BE2C (cell line): ENCODE data around the gene MAN1A2.

ENCODE experiments used
- DNase-seq: peaks from one replicate; pipeline ENCODE4 v3.0.0-alpha.2; 2020
- H3K27me3 ChIP-seq: fragments of 250-450 bp; sonication (Bioruptor Pico); 2 replicates; pipeline ENCODE4 v1.5.1; 2020; ENCODE audit warnings: mild to moderate bottlenecking
- H3K36me3 ChIP-seq: fragments of 250-450 bp; sonication (Bioruptor Pico); 2 replicates; pipeline ENCODE4 v1.5.1; 2020; ENCODE audit warnings: mild to moderate bottlenecking
- H3K4me1 ChIP-seq: fragments of 250-450 bp; sonication (Bioruptor Pico); 2 replicates; pipeline ENCODE4 v1.5.1; 2020
- H3K4me3 ChIP-seq: 2 replicates; pipeline ENCODE4 v1.5.1; 2011; ENCODE audit warnings: low read depth, low read length
- H3K9me3 ChIP-seq: fragments of 250-450 bp; sonication (Bioruptor Pico); 2 replicates; pipeline ENCODE4 v1.5.1; 2020
- TF ChIP-seq, protein P1 (sequence below): IDR thresholded peaks from 2 replicates; pipeline ENCODE4 v1.5.1; 2012; ENCODE audit warnings: mild to moderate bottlenecking, low read depth, low read length

The MAN1A2 gene

DNA sequence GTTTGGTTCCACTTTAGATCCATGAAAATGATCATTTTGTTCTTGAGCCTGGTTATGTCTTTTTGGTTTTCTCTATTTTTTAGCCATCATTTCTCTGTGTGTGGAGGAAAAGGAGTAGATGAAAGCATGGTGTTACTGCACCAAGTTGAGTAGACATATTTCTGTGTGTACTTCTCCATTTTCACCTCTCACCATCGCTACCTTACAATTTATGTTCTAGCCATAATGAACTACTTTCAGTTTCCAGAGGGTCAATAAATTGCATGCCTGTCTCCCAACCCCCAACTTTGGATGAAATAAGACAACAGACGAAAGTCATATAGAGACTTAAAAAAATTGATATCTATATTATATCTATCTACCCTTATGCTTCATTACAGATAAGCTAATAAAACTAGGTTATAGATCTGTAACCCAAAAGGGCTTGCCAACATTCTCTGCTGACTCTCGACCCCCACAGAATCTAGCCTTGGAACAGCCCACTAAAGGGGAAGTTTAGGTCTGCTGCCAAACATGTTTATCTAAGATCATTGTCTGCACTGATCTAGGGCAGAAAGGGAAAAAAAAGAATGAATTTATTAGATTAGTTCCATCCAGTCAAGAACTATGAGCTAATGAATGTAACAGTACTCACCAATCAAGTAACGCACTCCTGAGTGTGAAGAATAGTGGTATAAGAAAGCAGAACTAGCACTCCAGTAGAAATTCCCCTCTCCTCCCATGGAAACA lies 7.5 kb upstream of the MAN1A2 start:
- Histone ChIP-seq H3K27me3 (no peaks in the 10 kb centered on the region), H3K4me1 (peaks cover 12% of the 10 kb centered on the region), H3K36me3 (no peaks in the 10 kb centered on the region), H3K9me3 (no peaks in the 10 kb centered on the region), H3K4me3 (no peak overlapping the region)
- TF ChIP-seq, protein P1, sequence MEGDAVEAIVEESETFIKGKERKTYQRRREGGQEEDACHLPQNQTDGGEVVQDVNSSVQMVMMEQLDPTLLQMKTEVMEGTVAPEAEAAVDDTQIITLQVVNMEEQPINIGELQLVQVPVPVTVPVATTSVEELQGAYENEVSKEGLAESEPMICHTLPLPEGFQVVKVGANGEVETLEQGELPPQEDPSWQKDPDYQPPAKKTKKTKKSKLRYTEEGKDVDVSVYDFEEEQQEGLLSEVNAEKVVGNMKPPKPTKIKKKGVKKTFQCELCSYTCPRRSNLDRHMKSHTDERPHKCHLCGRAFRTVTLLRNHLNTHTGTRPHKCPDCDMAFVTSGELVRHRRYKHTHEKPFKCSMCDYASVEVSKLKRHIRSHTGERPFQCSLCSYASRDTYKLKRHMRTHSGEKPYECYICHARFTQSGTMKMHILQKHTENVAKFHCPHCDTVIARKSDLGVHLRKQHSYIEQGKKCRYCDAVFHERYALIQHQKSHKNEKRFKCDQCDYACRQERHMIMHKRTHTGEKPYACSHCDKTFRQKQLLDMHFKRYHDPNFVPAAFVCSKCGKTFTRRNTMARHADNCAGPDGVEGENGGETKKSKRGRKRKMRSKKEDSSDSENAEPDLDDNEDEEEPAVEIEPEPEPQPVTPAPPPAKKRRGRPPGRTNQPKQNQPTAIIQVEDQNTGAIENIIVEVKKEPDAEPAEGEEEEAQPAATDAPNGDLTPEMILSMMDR, result no peak
- DNase-seq, result no peak

DNA sequence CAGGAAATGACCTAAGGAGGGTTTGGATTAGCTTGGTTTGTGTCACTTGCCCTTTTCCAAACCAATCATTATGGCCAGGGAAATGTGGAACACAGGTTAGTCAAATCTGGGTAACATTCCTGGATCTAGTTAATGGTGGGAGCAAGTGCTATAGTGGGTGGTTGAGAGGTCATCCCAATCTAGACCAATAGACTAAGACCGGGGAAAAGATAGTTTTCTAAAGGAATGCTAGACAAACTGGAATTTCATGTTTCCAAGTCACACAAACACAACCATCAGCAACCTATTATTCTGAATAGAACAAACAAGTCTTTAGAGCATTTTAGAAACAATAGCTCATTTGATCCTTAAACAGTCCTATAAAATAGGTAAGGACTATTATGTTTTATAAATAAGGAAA lies 4.3 kb upstream of the MAN1A2 start:
- H3K4me3 ChIP-seq, result no peak overlapping the region
- TF ChIP-seq, protein P1, result no peak
- DNase-seq, result no peak

DNA sequence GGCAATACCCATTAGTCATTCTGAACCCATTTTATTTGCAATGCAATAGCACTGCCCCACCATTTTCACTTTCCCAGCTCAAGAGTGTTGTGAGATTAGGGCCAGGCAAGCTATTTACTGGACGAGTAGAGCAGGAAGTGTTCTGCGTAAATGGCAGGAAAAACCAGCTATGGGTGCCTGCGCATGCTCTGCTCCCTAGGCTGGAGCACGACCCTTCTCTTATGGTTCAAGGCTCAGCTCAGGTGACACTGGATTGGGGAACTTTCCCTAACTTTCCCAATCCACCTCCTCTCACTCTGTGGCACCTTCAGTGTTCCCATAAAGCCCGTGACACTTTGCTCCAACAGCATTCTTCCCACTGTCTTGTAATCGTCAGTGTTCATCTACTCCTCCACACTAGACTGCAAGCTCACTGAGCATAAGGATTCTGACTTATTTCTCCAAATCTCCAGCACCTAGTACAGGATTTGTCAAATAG lies 3.6 kb upstream of the MAN1A2 start:
- no peak for DNase-seq
- peaks cover 17% of the 10 kb centered on the region for H3K4me1 ChIP-seq
- H3K36me3 ChIP-seq, result no peaks in the 10 kb centered on the region
- no peak overlapping the region for H3K4me3 ChIP-seq
- TF ChIP-seq, protein P1, result no peak
- H3K27me3 ChIP-seq, result no peaks in the 10 kb centered on the region
- H3K9me3 ChIP-seq, result no peaks in the 10 kb centered on the region

More for the DNA sequence above, 4.3 kb upstream of the MAN1A2 start:
- Histone ChIP-seq H3K4me1 (peaks cover 17% of the 10 kb centered on the region), H3K9me3 (no peaks in the 10 kb centered on the region), H3K27me3 (no peaks in the 10 kb centered on the region), H3K36me3 (no peaks in the 10 kb centered on the region)

DNA sequence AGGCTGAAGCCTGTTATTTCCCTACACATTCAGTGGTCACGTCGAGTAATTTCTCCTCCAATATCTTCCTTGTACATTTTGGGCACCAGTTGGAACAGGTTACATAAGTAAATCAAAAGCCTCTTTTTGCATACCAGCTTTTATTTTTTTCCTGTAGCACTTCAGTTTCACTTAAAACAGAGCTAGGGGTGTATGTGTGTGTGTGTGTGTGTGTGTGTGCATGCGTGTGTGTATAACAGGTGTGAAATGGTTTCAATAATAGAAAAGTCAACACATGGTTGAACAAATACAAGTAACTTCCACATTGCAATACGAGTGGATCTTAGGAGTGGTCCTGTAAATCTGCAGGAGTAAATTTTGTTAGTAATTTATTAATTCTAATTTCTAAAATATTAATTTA lies 3.0 kb upstream of the MAN1A2 start:
- Histone ChIP-seq H3K4me1 (peaks cover 14% of the 10 kb centered on the region), H3K4me3 (no peak overlapping the region), H3K9me3 (no peaks in the 10 kb centered on the region), H3K36me3 (no peaks in the 10 kb centered on the region), H3K27me3 (no peaks in the 10 kb centered on the region)
- TF ChIP-seq, protein P1, result no peak
- no peak for DNase-seq

DNA sequence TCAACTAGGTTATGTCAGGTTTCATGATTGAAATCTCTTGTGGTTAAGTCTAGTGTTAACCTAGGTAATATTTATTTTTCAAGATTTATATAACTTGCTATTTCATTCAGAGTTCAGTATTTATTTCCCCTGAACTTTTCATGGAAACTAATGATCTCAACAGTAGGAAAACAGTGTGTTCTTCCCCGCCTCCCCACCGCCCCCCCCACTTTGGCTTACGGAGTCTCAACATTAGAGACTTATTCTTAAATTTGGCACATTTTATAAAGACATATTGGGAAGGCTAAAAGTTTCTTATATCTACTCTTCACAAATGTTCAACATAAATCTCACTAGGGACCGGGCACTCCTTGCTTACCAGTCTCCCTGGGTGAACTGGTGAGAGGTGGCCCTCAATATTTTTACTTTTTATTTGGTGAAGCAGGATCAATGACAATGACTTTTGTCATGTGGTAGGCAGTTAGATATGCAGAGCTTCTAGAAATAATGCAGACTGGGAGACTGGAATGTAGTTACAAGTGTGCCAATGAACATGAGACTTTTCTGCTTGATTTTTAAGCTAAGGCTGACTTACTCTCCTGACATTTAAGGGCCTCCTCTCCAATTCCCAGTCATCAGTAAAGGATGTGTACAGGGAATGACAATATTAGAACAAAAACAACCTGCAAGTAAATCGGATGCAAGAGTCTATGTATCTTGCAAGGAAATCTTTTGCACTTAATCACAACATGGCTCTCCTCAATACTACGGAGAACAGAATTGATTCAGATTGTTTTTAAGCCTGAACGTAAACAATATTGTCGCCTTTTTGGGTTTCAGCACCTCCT lies 1.7 kb upstream of the MAN1A2 start:
- Histone ChIP-seq H3K4me1 (peaks cover 5% of the 10 kb centered on the region), H3K27me3 (no peaks in the 10 kb centered on the region), H3K36me3 (no peaks in the 10 kb centered on the region), H3K4me3 (peak overlapping the region; percentile 70), H3K9me3 (no peaks in the 10 kb centered on the region)
- TF ChIP-seq, protein P1, result no peak
- no peak for DNase-seq
